Measurements from ENCODE around the gene LANCL2.
"Not testable (repeated sequence)": the region's sequence is repeated elsewhere in the genome, so short reads cannot be mapped to it uniquely, and the experiment has no call there.

Gene LANCL2

GRCh38 chr7:55350281-55350680, 14.9 kb upstream of the LANCL2 start:
- H3K27me3 ChIP-seq (replicated peaks; ENCODE audit: control insufficient read depth, insufficient read depth, low read length) = no peaks in the 10 kb centered on the region
- TF ChIP-seq CTCF (IDR thresholded peaks at IDR 0.05; ENCODE audit: insufficient read depth, low read length, poor library complexity, severe bottlenecking) = no peak
- DNase-seq (ENCODE audit: extremely low read depth, insufficient read length) = no peak

GRCh38 chr7:55351263-55351662, 13.9 kb upstream of the LANCL2 start:
- Histone ChIP-seq H3K36me3 (ENCODE audit: control insufficient read depth, insufficient read depth, low read length) (no peaks in the 10 kb centered on the region), H3K27me3 (replicated peaks; ENCODE audit: control insufficient read depth, insufficient read depth, low read length) (no peaks in the 10 kb centered on the region), H3K4me3 (replicated peaks; ENCODE audit: low read depth, low read length) (no peak overlapping the region)
- TF ChIP-seq CTCF (IDR thresholded peaks at IDR 0.05; ENCODE audit: insufficient read depth, low read length, poor library complexity, severe bottlenecking) = no peak
- DNase-seq (ENCODE audit: extremely low read depth, insufficient read length) = no peak

More at GRCh38 chr7:55350281-55350680, 14.9 kb upstream of the LANCL2 start:
- H3K36me3 ChIP-seq (ENCODE audit: control insufficient read depth, insufficient read depth, low read length) = no peaks in the 10 kb centered on the region
- H3K4me3 ChIP-seq (replicated peaks; ENCODE audit: low read depth, low read length) = no peak overlapping the region

- H3K27me3 ChIP-seq (replicated peaks; ENCODE audit: control insufficient read depth, insufficient read depth, low read length); H3K36me3 ChIP-seq (ENCODE audit: control insufficient read depth, insufficient read depth, low read length); H3K4me3 ChIP-seq (replicated peaks; ENCODE audit: low read depth, low read length); DNase-seq (ENCODE audit: extremely low read depth, insufficient read length): not testable (repeated sequence)
Observed at GRCh38 chr7:55352947-55353273, 12.2 kb upstream of the LANCL2 start.

- no peak for TF ChIP-seq CTCF (IDR thresholded peaks at IDR 0.05; ENCODE audit: insufficient read depth, low read length, poor library complexity, severe bottlenecking)
Observed at GRCh38 chr7:55360486-55360885, 4.7 kb upstream of the LANCL2 start.

GRCh38 chr7:55361560-55361959, 3.6 kb upstream of the LANCL2 start:
- DNase-seq (ENCODE audit: extremely low read depth, insufficient read length) = no peak
- no peak for TF ChIP-seq CTCF (IDR thresholded peaks at IDR 0.05; ENCODE audit: insufficient read depth, low read length, poor library complexity, severe bottlenecking)
- H3K36me3 ChIP-seq (ENCODE audit: control insufficient read depth, insufficient read depth, low read length) = no peaks in the 10 kb centered on the region
- no peak overlapping the region for H3K4me3 ChIP-seq (replicated peaks; ENCODE audit: low read depth, low read length)
- H3K27me3 ChIP-seq (replicated peaks; ENCODE audit: control insufficient read depth, insufficient read depth, low read length) = no peaks in the 10 kb centered on the region

More at GRCh38 chr7:55360486-55360885, 4.7 kb upstream of the LANCL2 start:
- Histone ChIP-seq H3K36me3 (ENCODE audit: control insufficient read depth, insufficient read depth, low read length) (no peaks in the 10 kb centered on the region), H3K4me3 (replicated peaks; ENCODE audit: low read depth, low read length) (no peak overlapping the region), H3K27me3 (replicated peaks; ENCODE audit: control insufficient read depth, insufficient read depth, low read length) (no peaks in the 10 kb centered on the region)
- no peak for DNase-seq (ENCODE audit: extremely low read depth, insufficient read length)

- no peak for TF ChIP-seq CTCF (IDR thresholded peaks at IDR 0.05; ENCODE audit: insufficient read depth, low read length, poor library complexity, severe bottlenecking)
- Histone ChIP-seq H3K4me3 (replicated peaks; ENCODE audit: low read depth, low read length) (no peak overlapping the region), H3K27me3 (replicated peaks; ENCODE audit: control insufficient read depth, insufficient read depth, low read length) (no peaks in the 10 kb centered on the region), H3K36me3 (ENCODE audit: control insufficient read depth, insufficient read depth, low read length) (no peaks in the 10 kb centered on the region)
- no peak for DNase-seq (ENCODE audit: extremely low read depth, insufficient read length)
Observed at GRCh38 chr7:55362927-55363326, 2.2 kb upstream of the LANCL2 start.

Data from GM06990 (cell line).